EH (cell line): ENCODE measurements around the gene ANKRD33.
A peak's percentile ranks its signal among the peaks of the same experiment; 100 is the strongest.

Source experiments
- DNase-seq: peaks from one replicate; pipeline ENCODE4 v3.0.0-alpha.2; 2015; ENCODE audit warnings: low read depth

ANKRD33 gene

GRCh38 chr12:51901881-51902280 is 14.0 kb downstream of the ANKRD33 start:
- DNase-seq: no peak

- peak; percentile 67 for DNase-seq
Measured at GRCh38 chr12:51904951-51905470, 17.1 kb downstream of the ANKRD33 start.

GRCh38 chr12:51905471-51906429 is 17.8 kb downstream of the ANKRD33 start:
- peak; percentile 62 for DNase-seq

GRCh38 chr12:51906430-51907082 is 18.7 kb downstream of the ANKRD33 start:
- no peak for DNase-seq

GRCh38 chr12:51907083-51907855 is 19.4 kb downstream of the ANKRD33 start, which contains the start of gene ACVRL1:
Gene ACVRL1, plus strand, starts transcription at chr12:51907504. Its CDS starts 4,971 bp downstream, at chr12:51912475.
- DNase-seq: peak; percentile 59

- no peak for DNase-seq
Measured at GRCh38 chr12:51907856-51908425, 20.0 kb downstream of the ANKRD33 start.

GRCh38 chr12:51908876-51909592 is 21.1 kb downstream of the ANKRD33 start:
- no peak for DNase-seq

- DNase-seq: no peak
Measured at GRCh38 chr12:51910168-51910567, 22.3 kb downstream of the ANKRD33 start.

GRCh38 chr12:51910691-51911090 is 22.8 kb downstream of the ANKRD33 start:
- no peak for DNase-seq

- DNase-seq: no peak
Measured at GRCh38 chr12:51911307-51911706, 23.4 kb downstream of the ANKRD33 start.

- DNase-seq: peak; percentile 39
Measured at GRCh38 chr12:51911788-51912711, 24.1 kb downstream of the ANKRD33 start.

GRCh38 chr12:51913071-51914033 is 25.4 kb downstream of the ANKRD33 start:
- DNase-seq: no peak

GRCh38 chr12:51914034-51914923 is 26.4 kb downstream of the ANKRD33 start:
- no peak for DNase-seq

GRCh38 chr12:51915003-51915625 is 27.2 kb downstream of the ANKRD33 start:
- no peak for DNase-seq

- no peak for DNase-seq
Measured at GRCh38 chr12:51915951-51916350, 28.0 kb downstream of the ANKRD33 start.

- no peak for DNase-seq
Measured at GRCh38 chr12:51917041-51917590, 29.2 kb downstream of the ANKRD33 start.
